Adipocyte (in vitro differentiated cells): ENCODE data around the gene RNF214.
"Not testable (repeated sequence)": the region's sequence is repeated elsewhere in the genome, so short reads cannot be mapped to it uniquely, and the experiment has no call there.

ENCODE experiments used
- DNase-seq: peaks from one replicate; pipeline ENCODE4 v3.0.0-alpha.2; 2015; ENCODE audit warnings: low read depth
- H3K27me3 ChIP-seq: replicated peaks from 2 replicates; pipeline ENCODE4 v1.7.0; 2013; ENCODE audit warnings: mild to moderate bottlenecking, low read length, moderate library complexity; ENCODE audit not compliant: control insufficient read depth, insufficient read depth
- H3K36me3 ChIP-seq: 2 replicates; pipeline ENCODE4 v1.7.0; 2013; ENCODE audit warnings: low read length, mild to moderate bottlenecking, moderate library complexity; ENCODE audit not compliant: control insufficient read depth, insufficient read depth, severe bottlenecking
- H3K4me1 ChIP-seq: 2 replicates; pipeline ENCODE4 v1.7.0; 2013; ENCODE audit warnings: mild to moderate bottlenecking, low read length, moderate library complexity; ENCODE audit not compliant: control insufficient read depth, insufficient read depth
- H3K4me3 ChIP-seq: 2 replicates; pipeline ENCODE4 v1.7.0; 2013; ENCODE audit warnings: mild to moderate bottlenecking, low read length, moderate library complexity
- H3K9ac ChIP-seq: 2 replicates; pipeline ENCODE4 v1.7.0; 2013; ENCODE audit warnings: mild to moderate bottlenecking, low read length, moderate library complexity
- H3K9me3 ChIP-seq: 2 replicates; pipeline ENCODE4 v1.7.0; 2013; ENCODE audit warnings: mild to moderate bottlenecking, low read length, moderate library complexity; ENCODE audit not compliant: control insufficient read depth

Gene RNF214

GRCh38 chr11:117199053-117199915, 33.2 kb upstream of the RNF214 start, which contains the start of gene TAGLN:
Gene TAGLN, plus strand, starts transcription at chr11:117199370. Its CDS starts 3,644 bp downstream, at chr11:117203014.
- Histone ChIP-seq H3K9me3 (no peaks in the 10 kb centered on the region), H3K4me1 (peaks cover 62% of the 10 kb centered on the region), H3K9ac (peak within 1 kb of the TSS; percentile 89), H3K4me3 (peak within 1 kb of the TSS; percentile 79), H3K27me3 (no peaks in the 10 kb centered on the region), H3K36me3 (peaks cover 25% of the 10 kb centered on the region)
- DNase-seq = peak; percentile 92

GRCh38 chr11:117199916-117200812, 32.3 kb upstream of the RNF214 start:
- no peaks in the 10 kb centered on the region for H3K9me3 ChIP-seq

GRCh38 chr11:117200813-117201657, 31.4 kb upstream of the RNF214 start:
- no peaks in the 10 kb centered on the region for H3K9me3 ChIP-seq
- peaks cover 69% of the 10 kb centered on the region for H3K4me1 ChIP-seq
- H3K4me3 ChIP-seq = peak overlapping the region; percentile 79
- DNase-seq = peak; percentile 34
- H3K36me3 ChIP-seq = peaks cover 32% of the 10 kb centered on the region
- no peaks in the 10 kb centered on the region for H3K27me3 ChIP-seq
- peak overlapping the region; percentile 89 for H3K9ac ChIP-seq

More at GRCh38 chr11:117199916-117200812, 32.3 kb upstream of the RNF214 start:
- Histone ChIP-seq H3K9ac (peak overlapping the region; percentile 89), H3K4me1 (peaks cover 68% of the 10 kb centered on the region), H3K27me3 (no peaks in the 10 kb centered on the region), H3K36me3 (peaks cover 32% of the 10 kb centered on the region), H3K4me3 (peak overlapping the region; percentile 79)
- no peak for DNase-seq

GRCh38 chr11:117201658-117202305, 30.7 kb upstream of the RNF214 start:
- H3K4me1 ChIP-seq = peaks cover 72% of the 10 kb centered on the region
- no peak for DNase-seq

GRCh38 chr11:117202386-117203068, 29.9 kb upstream of the RNF214 start:
- DNase-seq = peak; percentile 30
- Histone ChIP-seq H3K4me1 (peaks cover 71% of the 10 kb centered on the region), H3K9ac (peak overlapping the region; percentile 89), H3K9me3 (no peaks in the 10 kb centered on the region), H3K27me3 (no peaks in the 10 kb centered on the region), H3K4me3 (peak overlapping the region; percentile 79), H3K36me3 (peaks cover 24% of the 10 kb centered on the region)

More at GRCh38 chr11:117201658-117202305, 30.7 kb upstream of the RNF214 start:
- Histone ChIP-seq H3K9me3 (no peaks in the 10 kb centered on the region), H3K4me3 (peak overlapping the region; percentile 79), H3K27me3 (no peaks in the 10 kb centered on the region), H3K9ac (peak overlapping the region; percentile 89), H3K36me3 (peaks cover 26% of the 10 kb centered on the region)

- Histone ChIP-seq H3K9me3 (no peaks in the 10 kb centered on the region), H3K36me3 (peaks cover 24% of the 10 kb centered on the region), H3K4me1 (peaks cover 65% of the 10 kb centered on the region), H3K4me3 (no peak overlapping the region), H3K27me3 (no peaks in the 10 kb centered on the region), H3K9ac (peak overlapping the region; percentile 89)
- DNase-seq = no peak
These were observed 29.4 kb upstream of the RNF214 start for GRCh38 chr11:117203069-117203407.

- H3K27me3 ChIP-seq = no peaks in the 10 kb centered on the region
- DNase-seq = no peak
- H3K9me3 ChIP-seq = no peaks in the 10 kb centered on the region
- peaks cover 24% of the 10 kb centered on the region for H3K36me3 ChIP-seq
- H3K4me1 ChIP-seq = peaks cover 55% of the 10 kb centered on the region
- peak overlapping the region; percentile 77 for H3K9ac ChIP-seq
- H3K4me3 ChIP-seq = no peak overlapping the region
These were observed 28.0 kb upstream of the RNF214 start for GRCh38 chr11:117204283-117205080.

GRCh38 chr11:117205211-117205818, 27.2 kb upstream of the RNF214 start:
- Histone ChIP-seq H3K27me3 (no peaks in the 10 kb centered on the region), H3K9ac (peak overlapping the region; percentile 77), H3K4me1 (peaks cover 46% of the 10 kb centered on the region), H3K4me3 (no peak overlapping the region), H3K36me3 (peaks cover 24% of the 10 kb centered on the region), H3K9me3 (no peaks in the 10 kb centered on the region)
- DNase-seq = no peak

- peaks cover 24% of the 10 kb centered on the region for H3K36me3 ChIP-seq
- H3K27me3 ChIP-seq, DNase-seq, H3K9me3 ChIP-seq, H3K4me3 ChIP-seq: not testable (repeated sequence)
- H3K9ac ChIP-seq = peak overlapping the region; percentile 18
- peaks cover 40% of the 10 kb centered on the region for H3K4me1 ChIP-seq
These were observed 26.4 kb upstream of the RNF214 start for GRCh38 chr11:117206111-117206510.
